SU-DHL-6 (cell line): Measurements from ENCODE around the gene KY.

ENCODE experiments used
- H2AFZ ChIP-seq: fragments of 200-600 bp; sonication (generic); 2 replicates; pipeline ENCODE4 v1.6.1; 2014; ENCODE audit warnings: low read depth, mild to moderate bottlenecking, moderate library complexity, mixed read lengths, antibody characterized with exemption, low read length; ENCODE audit not compliant: severe bottlenecking
- H3F3A ChIP-seq: fragments of 200-600 bp; shearing (Covaris generic); 2 replicates; pipeline ENCODE4 v1.6.0; 2016; ENCODE audit warnings: antibody characterized with exemption, mild to moderate bottlenecking; ENCODE audit not compliant: insufficient read depth
- H3K27ac ChIP-seq: fragments of 200-600 bp; sonication (generic); 2 replicates; pipeline ENCODE4 v1.5.1; 2016; ENCODE audit warnings: low read depth, mild to moderate bottlenecking, low read length, moderate library complexity, mixed read lengths
- H3K27me3 ChIP-seq: fragments of 200-600 bp; sonication (generic), shearing (Covaris generic); 2 replicates; pipeline ENCODE4 v1.6.0; 2014; ENCODE audit warnings: mild to moderate bottlenecking, low read length
- H3K36me3 ChIP-seq: fragments of 200-600 bp; sonication (generic); 2 replicates; pipeline ENCODE4 v1.6.1; 2014; ENCODE audit warnings: mild to moderate bottlenecking, low read length, mixed read lengths
- H3K4me2 ChIP-seq: fragments of 300-600, 200-600 bp; shearing (Covaris generic), sonication (generic); 2 replicates; pipeline ENCODE4 v1.6.0; 2014; ENCODE audit warnings: low read length, low read depth, mild to moderate bottlenecking; ENCODE audit not compliant: poor library complexity, severe bottlenecking
- H3K4me3 ChIP-seq: fragments of 200-600 bp; sonication (generic); 2 replicates; pipeline ENCODE4 v1.5.1; 2014; ENCODE audit warnings: antibody characterized with exemption, low read length, mild to moderate bottlenecking, mixed read lengths; ENCODE audit not compliant: insufficient read depth, poor library complexity, severe bottlenecking
- H3K79me2 ChIP-seq: fragments of 200-600 bp; sonication (generic); 2 replicates; pipeline ENCODE4 v1.6.1; 2014; ENCODE audit warnings: mild to moderate bottlenecking, low read length, moderate library complexity; ENCODE audit not compliant: insufficient read depth
- H3K9ac ChIP-seq: fragments of 200-600 bp; sonication (generic); 2 replicates; pipeline ENCODE4 v1.7.0; 2014; ENCODE audit warnings: mild to moderate bottlenecking, low read length
- H3K9me2 ChIP-seq: fragments of 200-600 bp; sonication (generic); replicated peaks from 2 replicates; pipeline ENCODE4 v1.6.1; 2014; ENCODE audit warnings: low read length; ENCODE audit not compliant: insufficient read depth
- H3K9me3 ChIP-seq: fragments of 200-600 bp; sonication (generic); 2 replicates; pipeline ENCODE4 v1.6.1; 2014; ENCODE audit warnings: low read length, mixed read lengths; ENCODE audit not compliant: insufficient read depth
- H4K20me1 ChIP-seq: fragments of 200-600 bp; sonication (generic); 2 replicates; pipeline ENCODE4 v1.6.1; 2014; ENCODE audit warnings: low read depth, mild to moderate bottlenecking, antibody characterized with exemption, low read length, moderate library complexity, mixed read lengths
- EZH2phosphoT487 ChIP-seq: fragments of 200-600 bp; sonication (generic), shearing (Covaris generic); conservative IDR thresholded peaks from 2 replicates; pipeline ENCODE4 v1.6.1; 2018; ENCODE audit warnings: mild to moderate bottlenecking, antibody characterized with exemption, low read length, moderate library complexity, mixed read lengths
- TF ChIP-seq, protein P1 (sequence below): fragments of 200-600 bp; sonication (generic); IDR thresholded peaks from one replicate; pipeline ENCODE4 v1.5.1; 2017; ENCODE audit warnings: antibody characterized with exemption, mild to moderate bottlenecking, low read length, moderate library complexity; ENCODE audit not compliant: insufficient read depth, poor library complexity, severe bottlenecking

KY gene

DNA sequence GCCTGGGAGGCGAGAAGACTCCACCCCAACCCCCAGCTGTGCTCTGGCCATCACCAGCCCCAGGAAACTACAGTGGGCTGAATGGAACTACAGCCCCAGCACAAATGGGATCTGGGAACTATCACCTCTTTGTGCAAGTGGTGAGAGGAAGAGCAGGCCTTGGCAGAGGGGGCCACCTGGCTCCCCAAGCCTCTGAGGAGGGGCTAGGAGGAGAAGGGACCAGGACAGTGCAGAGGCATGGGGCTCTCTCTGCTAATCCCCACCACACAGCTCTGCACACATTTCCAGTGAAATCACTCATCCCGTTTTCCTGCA lies 31.6 kb downstream of the KY start:
- no peaks in the 10 kb centered on the region for H4K20me1 ChIP-seq
- no peak overlapping the region for H3K4me2 ChIP-seq

DNA sequence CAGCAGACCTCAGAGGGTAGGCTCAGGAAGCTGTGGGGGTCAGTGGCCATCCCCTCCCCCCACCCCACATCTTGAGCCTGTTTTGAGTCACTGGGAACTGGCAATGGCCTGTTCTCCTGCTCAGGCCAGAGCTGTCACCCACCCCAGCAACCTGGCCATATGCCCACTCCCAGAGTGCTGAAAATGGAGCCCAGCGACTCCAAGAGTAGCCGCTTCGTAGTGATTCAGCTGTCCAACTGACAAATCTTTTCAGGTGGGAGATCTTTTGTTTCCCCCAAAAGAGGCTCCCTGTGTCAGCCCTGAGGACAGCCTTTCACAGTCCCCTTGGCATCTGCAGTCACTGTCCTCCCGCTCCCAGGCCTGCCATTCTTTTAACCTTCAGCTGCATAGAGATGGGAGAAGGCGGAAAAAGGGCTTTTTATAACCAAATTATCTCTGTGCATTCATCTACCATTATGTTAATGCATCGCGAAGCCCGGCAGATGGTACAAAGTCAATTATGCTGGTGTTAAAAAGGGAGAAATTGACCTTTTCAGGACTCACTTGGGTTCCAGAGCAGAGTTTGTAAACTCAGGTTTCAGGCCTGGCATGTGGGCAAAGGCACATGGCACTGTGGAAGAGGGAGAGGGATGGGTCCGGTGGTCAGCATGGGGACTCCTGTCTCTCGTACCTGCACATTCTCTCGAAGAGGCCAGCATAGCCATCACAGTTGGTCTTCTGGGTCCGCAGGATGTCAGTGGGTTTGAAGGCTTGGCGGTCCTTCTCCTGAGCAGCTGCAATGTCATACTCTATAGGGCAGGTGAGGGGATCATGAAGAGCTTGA lies 32.1 kb downstream of the KY start:
- H3K27ac ChIP-seq: no peak overlapping the region
- H4K20me1 ChIP-seq: no peaks in the 10 kb centered on the region
- H3K4me2 ChIP-seq: no peak overlapping the region
- no peaks in the 10 kb centered on the region for H3K79me2 ChIP-seq
- no peak overlapping the region for H2AFZ ChIP-seq
- H3K27me3 ChIP-seq: no peaks in the 10 kb centered on the region
- H3K36me3 ChIP-seq: no peaks in the 10 kb centered on the region
- no peak overlapping the region for H3K4me3 ChIP-seq
- H3K9me2 ChIP-seq: no peaks in the 10 kb centered on the region
- H3F3A ChIP-seq: no peaks in the 10 kb centered on the region
- TF ChIP-seq, protein P1, sequence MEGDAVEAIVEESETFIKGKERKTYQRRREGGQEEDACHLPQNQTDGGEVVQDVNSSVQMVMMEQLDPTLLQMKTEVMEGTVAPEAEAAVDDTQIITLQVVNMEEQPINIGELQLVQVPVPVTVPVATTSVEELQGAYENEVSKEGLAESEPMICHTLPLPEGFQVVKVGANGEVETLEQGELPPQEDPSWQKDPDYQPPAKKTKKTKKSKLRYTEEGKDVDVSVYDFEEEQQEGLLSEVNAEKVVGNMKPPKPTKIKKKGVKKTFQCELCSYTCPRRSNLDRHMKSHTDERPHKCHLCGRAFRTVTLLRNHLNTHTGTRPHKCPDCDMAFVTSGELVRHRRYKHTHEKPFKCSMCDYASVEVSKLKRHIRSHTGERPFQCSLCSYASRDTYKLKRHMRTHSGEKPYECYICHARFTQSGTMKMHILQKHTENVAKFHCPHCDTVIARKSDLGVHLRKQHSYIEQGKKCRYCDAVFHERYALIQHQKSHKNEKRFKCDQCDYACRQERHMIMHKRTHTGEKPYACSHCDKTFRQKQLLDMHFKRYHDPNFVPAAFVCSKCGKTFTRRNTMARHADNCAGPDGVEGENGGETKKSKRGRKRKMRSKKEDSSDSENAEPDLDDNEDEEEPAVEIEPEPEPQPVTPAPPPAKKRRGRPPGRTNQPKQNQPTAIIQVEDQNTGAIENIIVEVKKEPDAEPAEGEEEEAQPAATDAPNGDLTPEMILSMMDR: no peak
- TF ChIP-seq EZH2phosphoT487: no peak
- no peaks in the 10 kb centered on the region for H3K9me3 ChIP-seq
- H3K9ac ChIP-seq: no peak overlapping the region

More for the DNA sequence above, 31.6 kb downstream of the KY start:
- Histone ChIP-seq H3K79me2 (no peaks in the 10 kb centered on the region), H3K27me3 (no peaks in the 10 kb centered on the region), H3K36me3 (no peaks in the 10 kb centered on the region), H3K27ac (no peak overlapping the region), H3K9ac (no peak overlapping the region), H3K9me2 (no peaks in the 10 kb centered on the region), H3K9me3 (no peaks in the 10 kb centered on the region), H2AFZ (no peak overlapping the region), H3K4me3 (no peak overlapping the region), H3F3A (no peaks in the 10 kb centered on the region)
- no peak for TF ChIP-seq EZH2phosphoT487
- TF ChIP-seq, protein P1: no peak

DNA sequence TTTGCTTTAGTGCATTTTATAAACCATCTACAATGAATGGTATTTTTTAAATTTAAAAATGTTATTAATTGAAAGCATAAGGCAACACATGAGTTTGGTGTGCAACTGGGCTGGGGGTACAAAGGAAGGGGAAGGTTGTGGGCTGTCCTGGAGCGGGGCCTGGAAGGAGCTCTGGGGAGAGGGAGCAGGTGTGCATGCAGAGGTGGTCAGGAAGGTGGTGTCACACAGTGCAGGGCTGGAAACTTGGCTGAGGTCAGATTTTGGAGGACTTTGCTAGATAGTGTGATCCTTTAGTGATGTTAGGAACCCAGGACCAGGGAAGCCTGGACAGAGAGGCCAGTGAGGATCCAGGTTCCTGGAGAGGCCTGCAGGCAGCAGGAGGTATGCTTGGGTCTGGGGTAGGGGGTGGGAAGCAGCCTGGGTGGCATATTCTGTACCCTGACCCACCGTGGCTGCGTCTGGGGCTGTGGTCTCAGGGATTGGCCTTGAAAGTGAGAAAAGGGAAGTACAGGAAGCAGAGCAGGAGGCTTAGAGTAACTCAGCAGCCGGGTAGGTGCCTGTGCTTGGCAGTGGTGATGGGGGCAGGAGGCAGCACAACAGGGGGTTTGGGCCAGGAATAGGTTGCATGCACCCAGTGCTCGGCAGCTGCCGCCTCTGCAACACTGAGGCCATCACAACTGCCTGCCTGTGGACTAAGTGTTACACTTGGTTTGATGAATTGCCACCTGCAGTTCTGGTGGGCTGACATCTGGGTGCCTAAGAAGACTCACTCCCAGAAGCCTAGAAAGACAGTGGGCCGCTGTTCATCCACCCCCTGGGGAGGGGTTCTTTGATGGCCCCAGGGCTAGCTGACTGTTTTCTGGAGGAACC lies 33.0 kb downstream of the KY start:
- Histone ChIP-seq H3F3A (no peaks in the 10 kb centered on the region), H3K4me2 (no peak overlapping the region), H3K9ac (no peak overlapping the region), H3K9me2 (no peaks in the 10 kb centered on the region), H3K79me2 (no peaks in the 10 kb centered on the region), H3K4me3 (no peak overlapping the region), H4K20me1 (no peaks in the 10 kb centered on the region), H3K27me3 (no peaks in the 10 kb centered on the region), H3K36me3 (no peaks in the 10 kb centered on the region), H3K9me3 (no peaks in the 10 kb centered on the region), H3K27ac (no peak overlapping the region), H2AFZ (no peak overlapping the region)
- TF ChIP-seq, protein P1: no peak
- no peak for TF ChIP-seq EZH2phosphoT487
